ENCODE results near the gene OR2T11.

DNA sequence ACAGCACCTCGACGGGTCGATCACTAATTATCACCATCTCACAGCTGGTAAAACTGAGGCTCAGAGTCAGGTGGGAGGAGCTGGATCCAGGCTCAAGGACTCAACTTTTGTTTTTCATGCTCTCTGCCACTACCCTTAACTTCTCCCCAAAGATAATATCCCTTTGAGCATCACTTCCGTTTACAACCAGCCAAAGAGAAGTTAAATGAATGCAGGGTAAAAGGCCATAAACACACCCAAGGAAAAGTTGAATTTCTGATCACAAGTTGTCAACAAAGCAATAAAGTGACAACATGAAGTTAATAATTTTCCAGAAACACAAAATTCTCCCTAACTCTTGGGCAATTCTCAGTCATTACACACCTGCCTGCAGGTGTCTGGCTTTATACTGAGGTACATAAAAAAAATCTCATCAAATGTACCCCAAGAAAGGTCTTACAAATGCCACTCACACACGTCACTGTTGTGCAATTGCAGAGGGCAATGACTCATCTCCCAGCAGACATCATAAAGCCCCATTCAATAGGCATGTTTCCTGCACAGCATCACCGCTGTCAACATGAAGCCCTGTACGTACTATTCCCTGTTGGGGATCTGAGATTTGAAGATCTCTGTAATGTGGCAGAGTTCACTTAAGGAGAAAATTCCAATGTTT is 3.4 kb downstream of the OR2T11 start:
- TF ChIP-seq, protein P1, sequence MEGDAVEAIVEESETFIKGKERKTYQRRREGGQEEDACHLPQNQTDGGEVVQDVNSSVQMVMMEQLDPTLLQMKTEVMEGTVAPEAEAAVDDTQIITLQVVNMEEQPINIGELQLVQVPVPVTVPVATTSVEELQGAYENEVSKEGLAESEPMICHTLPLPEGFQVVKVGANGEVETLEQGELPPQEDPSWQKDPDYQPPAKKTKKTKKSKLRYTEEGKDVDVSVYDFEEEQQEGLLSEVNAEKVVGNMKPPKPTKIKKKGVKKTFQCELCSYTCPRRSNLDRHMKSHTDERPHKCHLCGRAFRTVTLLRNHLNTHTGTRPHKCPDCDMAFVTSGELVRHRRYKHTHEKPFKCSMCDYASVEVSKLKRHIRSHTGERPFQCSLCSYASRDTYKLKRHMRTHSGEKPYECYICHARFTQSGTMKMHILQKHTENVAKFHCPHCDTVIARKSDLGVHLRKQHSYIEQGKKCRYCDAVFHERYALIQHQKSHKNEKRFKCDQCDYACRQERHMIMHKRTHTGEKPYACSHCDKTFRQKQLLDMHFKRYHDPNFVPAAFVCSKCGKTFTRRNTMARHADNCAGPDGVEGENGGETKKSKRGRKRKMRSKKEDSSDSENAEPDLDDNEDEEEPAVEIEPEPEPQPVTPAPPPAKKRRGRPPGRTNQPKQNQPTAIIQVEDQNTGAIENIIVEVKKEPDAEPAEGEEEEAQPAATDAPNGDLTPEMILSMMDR (IDR thresholded peaks at IDR 0.05; ENCODE audit: extremely low read depth in 1 of 2, insufficient read depth in 1 of 2, low read depth in 1 of 2, low read length in 2 of 2): no peak
- TF ChIP-seq EZH2 (IDR thresholded peaks at IDR 0.05; ENCODE audit: borderline replicate concordance, low read depth, low read length, severe bottlenecking) (no peak), POLR2A (IDR thresholded peaks at IDR 0.05; ENCODE audit: low read depth, low read length) (no peak), GATA2 (IDR thresholded peaks at IDR 0.05; ENCODE audit: insufficient read depth, insufficient read length, low read depth, low read length) (no peak), POLR2AphosphoS5 (IDR thresholded peaks at IDR 0.05; ENCODE audit: insufficient read depth, low read depth, low read length) (no peak), MYC (IDR thresholded peaks at IDR 0.05; ENCODE audit: low read depth, low read length) (no peak), FOS (IDR thresholded peaks at IDR 0.05; ENCODE audit: borderline replicate concordance, insufficient read depth, low read length) (no peak)
- TF ChIP-seq, protein P2, sequence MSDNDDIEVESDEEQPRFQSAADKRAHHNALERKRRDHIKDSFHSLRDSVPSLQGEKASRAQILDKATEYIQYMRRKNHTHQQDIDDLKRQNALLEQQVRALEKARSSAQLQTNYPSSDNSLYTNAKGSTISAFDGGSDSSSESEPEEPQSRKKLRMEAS (IDR thresholded peaks at IDR 0.05; ENCODE audit: insufficient read depth, insufficient read length): no peak

Measured in endothelial cell of umbilical vein (primary cell).